ENCODE measurements around the gene USP17L18. TPM values are rescaled to one million over a fixed set of nuclear protein-coding genes. Genes with fewer than 3 reads are reported as not detected.
"Not testable (repeated sequence)": the region's sequence is repeated elsewhere in the genome, so short reads cannot be mapped to it uniquely, and the experiment has no call there.

USP17L18 gene, protein sequence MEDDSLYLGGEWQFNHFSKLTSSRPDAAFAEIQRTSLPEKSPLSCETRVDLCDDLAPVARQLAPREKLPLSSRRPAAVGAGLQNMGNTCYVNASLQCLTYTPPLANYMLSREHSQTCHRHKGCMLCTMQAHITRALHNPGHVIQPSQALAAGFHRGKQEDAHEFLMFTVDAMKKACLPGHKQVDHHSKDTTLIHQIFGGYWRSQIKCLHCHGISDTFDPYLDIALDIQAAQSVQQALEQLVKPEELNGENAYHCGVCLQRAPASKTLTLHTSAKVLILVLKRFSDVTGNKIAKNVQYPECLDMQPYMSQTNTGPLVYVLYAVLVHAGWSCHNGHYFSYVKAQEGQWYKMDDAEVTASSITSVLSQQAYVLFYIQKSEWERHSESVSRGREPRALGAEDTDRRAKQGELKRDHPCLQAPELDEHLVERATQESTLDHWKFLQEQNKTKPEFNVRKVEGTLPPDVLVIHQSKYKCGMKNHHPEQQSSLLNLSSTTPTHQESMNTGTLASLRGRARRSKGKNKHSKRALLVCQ
- total RNA-seq (not detected), polyA plus RNA-seq (not detected)
- long read RNA-seq, donor 1: 0 reads
- long read RNA-seq, donor 2: 0 reads

- H3K27ac ChIP-seq; H3K4me3 ChIP-seq; H3K27me3 ChIP-seq (replicated peaks in 1 of 7); H3K4me1 ChIP-seq; H3K36me3 ChIP-seq; intact Hi-C loops (cut with DNase I; ENCODE audit: low total_unique reads); H3K9me3 ChIP-seq: not testable (repeated sequence)
- WGBS, 5 donors: 81 to 96% (median 94%) methylated on average over 11 to 21 of the region's 26 CpGs
- peak; percentile 72 for DNase-seq
These were observed at the start of gene USP17L18 for GRCh38 chr4:9247953-9248680. TSS of gene USP17L18 (plus strand) at chr4:9248630. CDS start at chr4:9248630, 0 bp downstream.

GRCh38 chr4:9210357-9210756 is 38.1 kb upstream of the USP17L18 start, which contains the start of gene USP17L10:
TSS of gene USP17L10 (plus strand) at chr4:9210657. CDS start at chr4:9210657, 0 bp downstream.
- H3K4me3 ChIP-seq; intact Hi-C loops (cut with DNase I; ENCODE audit: low total_unique reads); H3K27ac ChIP-seq; H3K27me3 ChIP-seq (replicated peaks in 1 of 7); H3K4me1 ChIP-seq; DNase-seq; H3K9me3 ChIP-seq; H3K36me3 ChIP-seq: not testable (repeated sequence)
- WGBS, 5 donors: 89% methylated on average over 12 of the region's 13 CpGs; no CpG with 5 or more reads in 4 of the 5 donors

DNA sequence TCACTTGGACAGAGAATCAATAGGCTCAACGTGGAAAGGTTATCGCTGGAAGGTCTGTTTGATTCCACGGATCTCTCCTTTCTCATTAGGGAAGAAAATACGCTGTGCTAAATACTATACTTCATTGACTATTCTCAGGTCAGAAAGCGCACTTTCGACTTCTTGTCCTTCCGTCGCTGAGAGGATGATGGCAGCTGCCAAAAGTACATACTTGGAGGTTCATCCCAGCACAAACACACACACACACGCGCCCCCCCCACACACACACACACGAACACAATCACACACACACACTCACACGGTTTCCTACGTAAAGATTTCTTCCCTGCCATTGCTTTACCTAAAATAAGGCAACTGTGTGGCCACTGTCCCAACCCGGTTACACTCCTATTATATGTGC is 33.7 kb upstream of the USP17L18 start:
- H3K4me3 ChIP-seq; H3K27me3 ChIP-seq (replicated peaks in 1 of 7); H3K36me3 ChIP-seq; intact Hi-C loops (cut with DNase I; ENCODE audit: low total_unique reads); H3K4me1 ChIP-seq; H3K27ac ChIP-seq; H3K9me3 ChIP-seq: not testable (repeated sequence)
- peak; percentile 41 for DNase-seq
- WGBS, 5 donors: 78 to 86% (median 81%) methylated on average over 9 to 11 of the region's 14 CpGs

GRCh38 chr4:9215105-9215504 is 33.3 kb upstream of the USP17L18 start, which contains the start of gene USP17L11:
TSS of gene USP17L11 (plus strand) at chr4:9215405. CDS start at chr4:9215405, 0 bp downstream.
- H3K9me3 ChIP-seq; H3K4me1 ChIP-seq; intact Hi-C loops (cut with DNase I; ENCODE audit: low total_unique reads); H3K27me3 ChIP-seq (replicated peaks in 1 of 7); H3K27ac ChIP-seq; H3K36me3 ChIP-seq; DNase-seq; H3K4me3 ChIP-seq: not testable (repeated sequence)
- 94% methylated on average over 10 of the region's 14 CpGs; no CpG with 5 or more reads in 4 of the 5 donors for WGBS, 5 donors

DNA sequence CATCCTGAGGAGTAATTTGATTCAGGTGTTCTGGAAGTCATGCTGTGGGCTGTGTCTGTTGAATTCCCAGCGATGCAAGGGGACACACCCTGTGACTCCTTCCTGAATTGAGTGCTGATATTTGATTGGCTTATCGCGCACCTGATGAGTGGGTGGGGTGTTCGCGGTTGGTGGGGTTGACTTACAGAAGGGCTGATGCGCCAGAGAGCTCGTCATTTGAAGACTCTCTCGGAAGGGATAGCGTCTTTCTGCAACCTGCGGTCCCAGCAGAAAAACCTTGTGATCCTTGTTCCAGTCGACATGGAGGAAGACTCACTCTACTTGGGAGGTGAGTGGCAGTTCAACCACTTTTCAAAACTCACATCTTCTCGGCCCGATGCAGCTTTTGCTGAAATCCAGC is 28.6 kb upstream of the USP17L18 start, which contains the start of gene USP17L12:
TSS of gene USP17L12 (plus strand) at position 301 of the 400 bp plus-strand sequence. CDS start at position 301, 0 bp downstream.
- DNase-seq; H3K27ac ChIP-seq; H3K4me3 ChIP-seq; H3K36me3 ChIP-seq; H3K4me1 ChIP-seq; H3K9me3 ChIP-seq; H3K27me3 ChIP-seq (replicated peaks in 1 of 7); intact Hi-C loops (cut with DNase I; ENCODE audit: low total_unique reads): not testable (repeated sequence)
- WGBS, 5 donors: no CpG with 5 or more reads among the region's 13 CpGs

DNA sequence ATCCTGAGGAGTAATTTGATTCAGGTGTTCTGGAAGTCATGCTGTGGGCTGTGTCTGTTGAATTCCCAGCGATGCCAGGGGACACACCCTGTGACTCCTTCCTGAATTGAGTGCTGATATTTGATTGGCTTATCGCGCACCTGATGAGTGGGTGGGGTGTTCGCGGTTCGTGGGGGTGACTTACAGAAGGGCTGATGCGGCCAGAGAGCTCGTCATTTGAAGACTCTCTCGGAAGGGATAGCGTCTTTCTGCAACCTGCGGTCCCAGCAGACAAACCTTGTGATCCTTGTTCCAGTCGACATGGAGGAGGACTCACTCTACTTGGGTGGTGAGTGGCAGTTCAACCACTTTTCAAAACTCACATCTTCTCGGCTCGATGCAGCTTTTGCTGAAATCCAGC is 23.8 kb upstream of the USP17L18 start, which contains the start of gene USP17L13:
TSS of gene USP17L13 (plus strand) at position 301 of the 400 bp plus-strand sequence. CDS start at position 301, 0 bp downstream.
- DNase-seq; H3K27ac ChIP-seq; H3K36me3 ChIP-seq; H3K9me3 ChIP-seq; H3K4me1 ChIP-seq; H3K4me3 ChIP-seq; intact Hi-C loops (cut with DNase I; ENCODE audit: low total_unique reads); H3K27me3 ChIP-seq (replicated peaks in 1 of 7): not testable (repeated sequence)
- no CpG with 5 or more reads among the region's 14 CpGs for WGBS, 5 donors

GRCh38 chr4:9230249-9230648 is 18.2 kb upstream of the USP17L18 start:
- DNase-seq: peak; percentile 65
- 81 to 96% (median 89%) methylated on average over 4 to 6 of the region's 8 CpGs for WGBS, 5 donors
- H3K36me3 ChIP-seq; H3K27ac ChIP-seq; intact Hi-C loops (cut with DNase I; ENCODE audit: low total_unique reads); H3K27me3 ChIP-seq (replicated peaks in 1 of 7); H3K4me1 ChIP-seq; H3K4me3 ChIP-seq; H3K9me3 ChIP-seq: not testable (repeated sequence)

GRCh38 chr4:9234085-9234484 is 14.3 kb upstream of the USP17L18 start, which contains the start of gene USP17L15:
TSS of gene USP17L15 (plus strand) at chr4:9234385. CDS start at chr4:9234385, 0 bp downstream.
- DNase-seq; intact Hi-C loops (cut with DNase I; ENCODE audit: low total_unique reads); H3K4me1 ChIP-seq; H3K4me3 ChIP-seq; H3K36me3 ChIP-seq; H3K27ac ChIP-seq; H3K27me3 ChIP-seq (replicated peaks in 1 of 7); H3K9me3 ChIP-seq: not testable (repeated sequence)
- WGBS, 5 donors: no CpG with 5 or more reads among the region's 15 CpGs

GRCh38 chr4:9238461-9238860 is 10.0 kb upstream of the USP17L18 start:
- WGBS, 5 donors: 77 to 87% (median 85%) methylated on average over 8 to 11 of the region's 12 CpGs; no CpG with 5 or more reads in 2 of the 5 donors
- DNase-seq: peak; percentile 66
- H3K9me3 ChIP-seq; H3K36me3 ChIP-seq; H3K27ac ChIP-seq; H3K4me1 ChIP-seq; H3K4me3 ChIP-seq; intact Hi-C loops (cut with DNase I; ENCODE audit: low total_unique reads); H3K27me3 ChIP-seq (replicated peaks in 1 of 7): not testable (repeated sequence)

DNA sequence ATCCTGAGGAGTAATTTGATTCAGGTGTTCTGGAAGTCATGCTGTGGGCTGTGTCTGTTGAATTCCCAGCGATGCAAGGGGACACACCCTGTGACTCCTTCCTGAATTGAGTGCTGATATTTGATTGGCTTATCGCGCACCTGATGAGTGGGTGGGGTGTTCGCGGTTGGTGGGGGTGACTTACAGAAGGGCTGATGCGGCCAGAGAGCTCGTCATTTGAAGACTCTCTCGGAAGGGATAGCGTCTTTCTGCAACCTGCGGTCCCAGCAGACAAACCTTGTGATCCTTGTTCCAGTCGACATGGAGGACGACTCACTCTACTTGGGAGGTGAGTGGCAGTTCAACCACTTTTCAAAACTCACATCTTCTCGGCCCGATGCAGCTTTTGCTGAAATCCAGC is 4.9 kb upstream of the USP17L18 start, which contains the start of gene USP17L17:
TSS of gene USP17L17 (plus strand) at position 301 of the 400 bp plus-strand sequence. CDS start at position 301, 0 bp downstream.
- intact Hi-C loops (cut with DNase I; ENCODE audit: low total_unique reads); H3K9me3 ChIP-seq: not testable (repeated sequence)
- 89 to 94% (median 92%) methylated on average over 4 to 14 of the region's 14 CpGs for WGBS, 5 donors

More for the DNA sequence above, 4.9 kb upstream of the USP17L18 start, which contains the start of gene USP17L17:
- DNase-seq; H3K27me3 ChIP-seq (replicated peaks in 1 of 7); H3K4me1 ChIP-seq; H3K36me3 ChIP-seq; H3K4me3 ChIP-seq; H3K27ac ChIP-seq: not testable (repeated sequence)
